ENCODE results near the gene KLF15. TPM values are rescaled to one million over a fixed set of nuclear protein-coding genes. Genes with fewer than 3 reads are reported as not detected.

KLF15 gene
- total and polyA plus RNA-seq, 2 experiments from 2014 or later: 3.5 to 19.8 TPM

GRCh38 chr3:126311338-126311978 is 45.8 kb downstream of the KLF15 start:
- no peaks in the 10 kb centered on the region; the same call in 2 of the 3 replicates for H3K36me3 Mint-ChIP-seq (ENCODE audit: low read depth)
- TF ChIP-seq, protein P1, sequence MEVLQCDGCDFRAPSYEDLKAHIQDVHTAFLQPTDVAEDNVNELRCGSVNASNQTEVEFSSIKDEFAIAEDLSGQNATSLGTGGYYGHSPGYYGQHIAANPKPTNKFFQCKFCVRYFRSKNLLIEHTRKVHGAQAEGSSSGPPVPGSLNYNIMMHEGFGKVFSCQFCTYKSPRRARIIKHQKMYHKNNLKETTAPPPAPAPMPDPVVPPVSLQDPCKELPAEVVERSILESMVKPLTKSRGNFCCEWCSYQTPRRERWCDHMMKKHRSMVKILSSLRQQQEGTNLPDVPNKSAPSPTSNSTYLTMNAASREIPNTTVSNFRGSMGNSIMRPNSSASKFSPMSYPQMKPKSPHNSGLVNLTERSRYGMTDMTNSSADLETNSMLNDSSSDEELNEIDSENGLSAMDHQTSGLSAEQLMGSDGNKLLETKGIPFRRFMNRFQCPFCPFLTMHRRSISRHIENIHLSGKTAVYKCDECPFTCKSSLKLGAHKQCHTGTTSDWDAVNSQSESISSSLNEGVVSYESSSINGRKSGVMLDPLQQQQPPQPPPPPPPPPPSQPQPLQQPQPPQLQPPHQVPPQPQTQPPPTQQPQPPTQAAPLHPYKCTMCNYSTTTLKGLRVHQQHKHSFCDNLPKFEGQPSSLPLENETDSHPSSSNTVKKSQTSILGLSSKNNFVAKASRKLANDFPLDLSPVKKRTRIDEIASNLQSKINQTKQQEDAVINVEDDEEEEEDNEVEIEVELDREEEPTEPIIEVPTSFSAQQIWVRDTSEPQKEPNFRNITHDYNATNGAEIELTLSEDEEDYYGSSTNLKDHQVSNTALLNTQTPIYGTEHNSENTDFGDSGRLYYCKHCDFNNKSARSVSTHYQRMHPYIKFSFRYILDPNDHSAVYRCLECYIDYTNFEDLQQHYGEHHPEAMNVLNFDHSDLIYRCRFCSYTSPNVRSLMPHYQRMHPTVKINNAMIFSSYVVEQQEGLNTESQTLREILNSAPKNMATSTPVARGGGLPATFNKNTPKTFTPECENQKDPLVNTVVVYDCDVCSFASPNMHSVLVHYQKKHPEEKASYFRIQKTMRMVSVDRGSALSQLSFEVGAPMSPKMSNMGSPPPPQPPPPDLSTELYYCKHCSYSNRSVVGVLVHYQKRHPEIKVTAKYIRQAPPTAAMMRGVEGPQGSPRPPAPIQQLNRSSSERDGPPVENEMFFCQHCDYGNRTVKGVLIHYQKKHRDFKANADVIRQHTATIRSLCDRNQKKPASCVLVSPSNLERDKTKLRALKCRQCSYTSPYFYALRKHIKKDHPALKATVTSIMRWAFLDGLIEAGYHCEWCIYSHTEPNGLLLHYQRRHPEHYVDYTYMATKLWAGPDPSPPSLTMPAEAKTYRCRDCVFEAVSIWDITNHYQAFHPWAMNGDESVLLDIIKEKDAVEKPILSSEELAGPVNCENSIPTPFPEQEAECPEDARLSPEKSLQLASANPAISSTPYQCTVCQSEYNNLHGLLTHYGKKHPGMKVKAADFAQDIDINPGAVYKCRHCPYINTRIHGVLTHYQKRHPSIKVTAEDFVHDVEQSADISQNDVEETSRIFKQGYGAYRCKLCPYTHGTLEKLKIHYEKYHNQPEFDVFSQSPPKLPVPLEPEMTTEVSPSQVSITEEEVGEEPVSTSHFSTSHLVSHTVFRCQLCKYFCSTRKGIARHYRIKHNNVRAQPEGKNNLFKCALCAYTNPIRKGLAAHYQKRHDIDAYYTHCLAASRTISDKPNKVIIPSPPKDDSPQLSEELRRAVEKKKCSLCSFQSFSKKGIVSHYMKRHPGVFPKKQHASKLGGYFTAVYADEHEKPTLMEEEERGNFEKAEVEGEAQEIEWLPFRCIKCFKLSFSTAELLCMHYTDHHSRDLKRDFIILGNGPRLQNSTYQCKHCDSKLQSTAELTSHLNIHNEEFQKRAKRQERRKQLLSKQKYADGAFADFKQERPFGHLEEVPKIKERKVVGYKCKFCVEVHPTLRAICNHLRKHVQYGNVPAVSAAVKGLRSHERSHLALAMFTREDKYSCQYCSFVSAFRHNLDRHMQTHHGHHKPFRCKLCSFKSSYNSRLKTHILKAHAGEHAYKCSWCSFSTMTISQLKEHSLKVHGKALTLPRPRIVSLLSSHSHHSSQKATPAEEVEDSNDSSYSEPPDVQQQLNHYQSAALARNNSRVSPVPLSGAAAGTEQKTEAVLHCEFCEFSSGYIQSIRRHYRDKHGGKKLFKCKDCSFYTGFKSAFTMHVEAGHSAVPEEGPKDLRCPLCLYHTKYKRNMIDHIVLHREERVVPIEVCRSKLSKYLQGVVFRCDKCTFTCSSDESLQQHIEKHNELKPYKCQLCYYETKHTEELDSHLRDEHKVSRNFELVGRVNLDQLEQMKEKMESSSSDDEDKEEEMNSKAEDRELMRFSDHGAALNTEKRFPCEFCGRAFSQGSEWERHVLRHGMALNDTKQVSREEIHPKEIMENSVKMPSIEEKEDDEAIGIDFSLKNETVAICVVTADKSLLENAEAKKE (CRISPR knock-in tag; IDR thresholded peaks at IDR 0.05): no peak
- TF ChIP-seq, protein P2, sequence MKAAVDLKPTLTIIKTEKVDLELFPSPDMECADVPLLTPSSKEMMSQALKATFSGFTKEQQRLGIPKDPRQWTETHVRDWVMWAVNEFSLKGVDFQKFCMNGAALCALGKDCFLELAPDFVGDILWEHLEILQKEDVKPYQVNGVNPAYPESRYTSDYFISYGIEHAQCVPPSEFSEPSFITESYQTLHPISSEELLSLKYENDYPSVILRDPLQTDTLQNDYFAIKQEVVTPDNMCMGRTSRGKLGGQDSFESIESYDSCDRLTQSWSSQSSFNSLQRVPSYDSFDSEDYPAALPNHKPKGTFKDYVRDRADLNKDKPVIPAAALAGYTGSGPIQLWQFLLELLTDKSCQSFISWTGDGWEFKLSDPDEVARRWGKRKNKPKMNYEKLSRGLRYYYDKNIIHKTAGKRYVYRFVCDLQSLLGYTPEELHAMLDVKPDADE (IDR thresholded peaks at IDR 0.05): no peak
- TF ChIP-seq JUNB (IDR thresholded peaks at IDR 0.05; ENCODE audit: unreplicated experiment) (no peak), POLR2AphosphoS5 (IDR thresholded peaks at IDR 0.05; ENCODE audit: low read depth) (no peak), ZNF331 (CRISPR knock-in tag; IDR thresholded peaks at IDR 0.05; ENCODE audit: low read depth) (no peak), NANOG (IDR thresholded peaks at IDR 0.05; ENCODE audit: borderline replicate concordance) (no peak), ZNF114 (CRISPR knock-in tag; IDR thresholded peaks at IDR 0.05) (no peak)
- TF ChIP-seq, protein P3, sequence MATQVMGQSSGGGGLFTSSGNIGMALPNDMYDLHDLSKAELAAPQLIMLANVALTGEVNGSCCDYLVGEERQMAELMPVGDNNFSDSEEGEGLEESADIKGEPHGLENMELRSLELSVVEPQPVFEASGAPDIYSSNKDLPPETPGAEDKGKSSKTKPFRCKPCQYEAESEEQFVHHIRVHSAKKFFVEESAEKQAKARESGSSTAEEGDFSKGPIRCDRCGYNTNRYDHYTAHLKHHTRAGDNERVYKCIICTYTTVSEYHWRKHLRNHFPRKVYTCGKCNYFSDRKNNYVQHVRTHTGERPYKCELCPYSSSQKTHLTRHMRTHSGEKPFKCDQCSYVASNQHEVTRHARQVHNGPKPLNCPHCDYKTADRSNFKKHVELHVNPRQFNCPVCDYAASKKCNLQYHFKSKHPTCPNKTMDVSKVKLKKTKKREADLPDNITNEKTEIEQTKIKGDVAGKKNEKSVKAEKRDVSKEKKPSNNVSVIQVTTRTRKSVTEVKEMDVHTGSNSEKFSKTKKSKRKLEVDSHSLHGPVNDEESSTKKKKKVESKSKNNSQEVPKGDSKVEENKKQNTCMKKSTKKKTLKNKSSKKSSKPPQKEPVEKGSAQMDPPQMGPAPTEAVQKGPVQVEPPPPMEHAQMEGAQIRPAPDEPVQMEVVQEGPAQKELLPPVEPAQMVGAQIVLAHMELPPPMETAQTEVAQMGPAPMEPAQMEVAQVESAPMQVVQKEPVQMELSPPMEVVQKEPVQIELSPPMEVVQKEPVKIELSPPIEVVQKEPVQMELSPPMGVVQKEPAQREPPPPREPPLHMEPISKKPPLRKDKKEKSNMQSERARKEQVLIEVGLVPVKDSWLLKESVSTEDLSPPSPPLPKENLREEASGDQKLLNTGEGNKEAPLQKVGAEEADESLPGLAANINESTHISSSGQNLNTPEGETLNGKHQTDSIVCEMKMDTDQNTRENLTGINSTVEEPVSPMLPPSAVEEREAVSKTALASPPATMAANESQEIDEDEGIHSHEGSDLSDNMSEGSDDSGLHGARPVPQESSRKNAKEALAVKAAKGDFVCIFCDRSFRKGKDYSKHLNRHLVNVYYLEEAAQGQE (IDR thresholded peaks at IDR 0.05; ENCODE audit: unreplicated experiment): no peak
- Histone ChIP-seq H3K79me2 (replicated peaks; ENCODE audit: insufficient read depth) (no peaks in the 10 kb centered on the region), H3K36me3 (ENCODE audit: insufficient read depth) (no peaks in the 10 kb centered on the region), H3F3A (replicated peaks; ENCODE audit: low read depth) (no peaks in the 10 kb centered on the region), H2AFZ (no peak overlapping the region), H3K4me2 (no peak overlapping the region), H3K4me1 (ENCODE audit: insufficient read depth) (peaks cover 5% of the 10 kb centered on the region), H4K20me1 (replicated peaks; ENCODE audit: insufficient read depth) (no peaks in the 10 kb centered on the region), H3K27ac (ENCODE audit: low read depth) (no peak overlapping the region), H3K4me3 (no peak overlapping the region), H3K9me2 (ENCODE audit: insufficient read depth) (no peaks in the 10 kb centered on the region), H3K27me3 (ENCODE audit: insufficient read depth) (no peaks in the 10 kb centered on the region)
- ATAC-seq (no peak), DNase-seq (ENCODE audit: low spot score) (no peak)
- H3K4me1 Mint-ChIP-seq: peaks cover 14% of the 10 kb centered on the region
- H3K27ac Mint-ChIP-seq: no peak overlapping the region
- H3K9me3 Mint-ChIP-seq: peaks cover 16% of the 10 kb centered on the region
- H3K27me3 Mint-ChIP-seq (ENCODE audit: insufficient read depth, low read depth, poor library complexity): peaks cover 19% of the 10 kb centered on the region
- H3K4me3 Mint-ChIP-seq: no peak overlapping the region
